GM13976 (cell line): ENCODE measurements around the gene CSF1.
"Not testable (repeated sequence)": the region's sequence is repeated elsewhere in the genome, so short reads cannot be mapped to it uniquely, and the experiment has no call there.

Experiments
- DNase-seq: peaks from one replicate; pipeline ENCODE4 v3.0.0; 2012; ENCODE audit warnings: low spot score
- CTCF ChIP-seq: IDR thresholded peaks from 2 replicates; pipeline ENCODE4 v1.5.1; 2012; ENCODE audit warnings: borderline replicate concordance, mild to moderate bottlenecking; ENCODE audit not compliant: insufficient read depth; ENCODE audit errors: extremely low read depth, missing control alignments, control extremely low read depth
- in situ Hi-C: fragments of 300-500 bp; cut with MboI; formaldehyde crosslinking; loops from one replicate; pipeline ENCODE4 v1.12.0; 2022; ENCODE audit warnings: low sequenced_read_pairs, mixed read lengths, inconsistent platforms; ENCODE audit not compliant: unreplicated experiment

The CSF1 gene

GRCh38 chr1:109878531-109879104 is 32.0 kb upstream of the CSF1 start:
- in situ Hi-C loops, result no loop called here
- no peak for TF ChIP-seq CTCF
- no peak for DNase-seq

- DNase-seq, in situ Hi-C loops: not testable (repeated sequence)
These were observed 31.3 kb upstream of the CSF1 start for GRCh38 chr1:109879371-109879770.

GRCh38 chr1:109879881-109880525 is 30.6 kb upstream of the CSF1 start:
- TF ChIP-seq CTCF, result no peak
- in situ Hi-C loops, result no loop called here
- no peak for DNase-seq

GRCh38 chr1:109880971-109881894 is 29.4 kb upstream of the CSF1 start:
- in situ Hi-C loops, result no loop called here

GRCh38 chr1:109881906-109882287 is 28.8 kb upstream of the CSF1 start:
- in situ Hi-C loops, result no loop called here
- DNase-seq, result no peak
- TF ChIP-seq CTCF, result no peak

More at GRCh38 chr1:109880971-109881894, 29.4 kb upstream of the CSF1 start:
- TF ChIP-seq CTCF, result no peak
- DNase-seq, result no peak

GRCh38 chr1:109882288-109883245 is 28.1 kb upstream of the CSF1 start:
- in situ Hi-C loops, result no loop called here
- DNase-seq, result no peak

More at GRCh38 chr1:109882288-109883245, 28.1 kb upstream of the CSF1 start:
- no peak for TF ChIP-seq CTCF
